K562 (cell line): ENCODE data around the gene STK31. TPM values are rescaled to one million over a fixed set of nuclear protein-coding genes. Genes with fewer than 3 reads are reported as not detected.
A peak's percentile ranks its signal among the peaks of the same experiment; 100 is the strongest.

Experiments
- ATAC-seq: fragments of 200-7000 bp; cut with Tn5 transposase; 3 replicates; pipeline ENCODE4 v1.9.1; 2020; ENCODE audit warnings: moderate library complexity
- BruUV-seq: library from RNA; stranded (reverse); fragments of 400-500 nt; replicated peaks from 2 replicates; lab custom pipeline; 2021; lab: Mats Ljungman, UMichigan
- CTCF ChIA-PET: fragments of 300-600 bp; formaldehyde crosslinking; extraction: SDS; loops from one replicate; lab custom pipeline; 2021; ENCODE audit warnings: low intra/inter-chr PET ratio; lab: Yijun Ruan, JAX
- POLR2A ChIA-PET: fragments of 300-600, 350-650 bp; sonication (Branson Sonifier 250); formaldehyde crosslinking; extraction: SDS; loops from one replicate; lab custom pipeline; 2021; ENCODE audit warnings: antibody characterized with exemption, inconsistent platforms; lab: Yijun Ruan, JAX
- DNase-seq, 4 experiments: peaks; one replicate each; pipeline versions ENCODE4 v3.0.0 to v3.0.0-alpha.2; 2011 to 2018; ENCODE audit warnings: low spot score in 3 of 4, mixed read lengths in 3 of 4; ENCODE audit errors: extremely low read depth in 1 of 4
- FAIRE-seq: peaks from 2 replicates; lab custom pipeline; 2011; peaks lifted over from hg19 to GRCh38; lab: Jason Lieb, UNC
- H2AFZ ChIP-seq: 2 replicates; pipeline ENCODE4 v1.6.0; 2011; ENCODE audit warnings: low read depth, low read length, control low read depth, inconsistent platforms
- H3K27ac ChIP-seq: fragments of 200-600 bp; 3 replicates; pipeline ENCODE4 v1.8.0; 2011; ENCODE audit warnings: low read depth, mild to moderate bottlenecking, control low read depth, inconsistent platforms, low read length, moderate library complexity, mixed read lengths; ENCODE audit errors: extremely low read depth
- H3K27me3 ChIP-seq, 2 experiments: fragments of 300-600 bp in 1 of 2; 2 replicates in 1 of 2; 3 replicates in 1 of 2; pipeline versions ENCODE4 v1.6.0 to v1.8.0; 2011; ENCODE audit warnings: inconsistent platforms in 2 of 2, low read length in 2 of 2, mild to moderate bottlenecking in 1 of 2, mixed read lengths in 1 of 2, moderate library complexity in 1 of 2; ENCODE audit not compliant: control insufficient read depth in 2 of 2, insufficient read depth in 2 of 2
- H3K36me3 ChIP-seq: fragments of 300-600 bp; 3 replicates; pipeline ENCODE4 v1.8.0; 2011; ENCODE audit warnings: mild to moderate bottlenecking, low read length, inconsistent platforms; ENCODE audit not compliant: control insufficient read depth, insufficient read depth
- H3K4me1 ChIP-seq, 2 experiments: fragments of 200-600 bp in 1 of 2; replicated peaks in 1 of 2; 2 replicates in 1 of 2; 3 replicates in 1 of 2; pipeline versions ENCODE4 v1.5.1 to v1.8.0; 2011; ENCODE audit warnings: inconsistent platforms in 2 of 2, low read length in 2 of 2, mild to moderate bottlenecking in 1 of 2, mixed read lengths in 1 of 2, moderate library complexity in 1 of 2; ENCODE audit not compliant: control insufficient read depth in 2 of 2, insufficient read depth in 2 of 2
- H3K4me2 ChIP-seq: 2 replicates; pipeline ENCODE4 v1.6.1; 2011; ENCODE audit warnings: low read length, control low read depth, inconsistent platforms, mixed read lengths; ENCODE audit not compliant: insufficient read depth
- H3K4me3 ChIP-seq: fragments of 200-600 bp; sonication (generic), shearing (Covaris generic); 2 replicates; pipeline ENCODE4 v1.5.1; 2016; ENCODE audit warnings: control low read depth, inconsistent platforms
- H3K79me2 ChIP-seq: fragments of 200-600 bp; 3 replicates; pipeline ENCODE4 v1.8.0; 2011; ENCODE audit warnings: low read length, inconsistent platforms; ENCODE audit not compliant: control insufficient read depth, insufficient read depth
- H3K9ac ChIP-seq, 2 experiments: 2 replicates each; pipeline versions ENCODE4 v1.6.0 to v1.6.1; 2011; ENCODE audit warnings: low read depth in 2 of 2, low read length in 2 of 2, control low read depth in 1 of 2, inconsistent platforms in 1 of 2, mild to moderate bottlenecking in 1 of 2, mixed read lengths in 1 of 2; ENCODE audit not compliant: insufficient read depth in 1 of 2
- H3K9me1 ChIP-seq: one replicate; pipeline ENCODE4 v1.6.0; 2011; ENCODE audit warnings: inconsistent platforms, mild to moderate bottlenecking, low read length, moderate library complexity; ENCODE audit not compliant: control insufficient read depth, insufficient read depth
- H3K9me3 ChIP-seq: replicated peaks from 2 replicates; pipeline ENCODE4 v1.5.1; 2011; ENCODE audit warnings: low read depth, low read length, inconsistent platforms; ENCODE audit not compliant: control insufficient read depth, insufficient read depth
- H4K20me1 ChIP-seq: replicated peaks from 2 replicates; pipeline ENCODE4 v1.6.1; 2011; ENCODE audit warnings: low read length, inconsistent platforms, mixed read lengths; ENCODE audit not compliant: control insufficient read depth, insufficient read depth
- E2F6 ChIP-seq, 2 experiments: IDR thresholded peaks; 2 replicates each; pipeline ENCODE4 v1.6.1; 2011; ENCODE audit warnings: borderline replicate concordance in 1 of 2, control low read depth in 1 of 2, low read depth in 1 of 2, low read length in 1 of 2, mild to moderate bottlenecking in 1 of 2, mixed read lengths in 1 of 2, moderate library complexity in 1 of 2; ENCODE audit not compliant: insufficient read depth in 1 of 2, insufficient read length in 1 of 2, poor library complexity in 1 of 2, severe bottlenecking in 1 of 2; ENCODE audit errors: extremely low read depth in 1 of 2
- RBBP5 ChIP-seq: fragments of 200-600 bp; sonication (generic); IDR thresholded peaks from 2 replicates; pipeline ENCODE4 v1.6.1; 2012; ENCODE audit warnings: borderline replicate concordance, mild to moderate bottlenecking, low read length, control low read depth, inconsistent platforms; ENCODE audit not compliant: insufficient read depth, poor library complexity, severe bottlenecking
- XRCC5 ChIP-seq: fragments of 200-400 bp; formaldehyde crosslinking; IDR thresholded peaks from 2 replicates; pipeline ENCODE4 v1.6.1; 2017; ENCODE audit warnings: low read depth, mild to moderate bottlenecking, low read length
- ZNF212 ChIP-seq: fragments of 450-650 bp; formaldehyde crosslinking; IDR thresholded peaks from 2 replicates; pipeline ENCODE4 v1.4.0; 2020; ENCODE audit warnings: mild to moderate bottlenecking
- ZNF24 ChIP-seq: fragments of 450-650 bp; IDR thresholded peaks from 2 replicates; pipeline ENCODE4 v1.6.1; 2016
- WGBS: fragments of 100-300 bp; shearing (Covaris generic); methylation state at CpG from one replicate; pipeline ENCODE4 v1.1.6; 2016; ENCODE audit warnings: low coverage, mixed read lengths; ENCODE audit not compliant: insufficient coverage; ENCODE audit errors: missing lambda C conversion rate; 5-methylcytosine and 5-hydroxymethylcytosine counted together
- in situ Hi-C: fragments of 300-500 bp; cut with MboI; formaldehyde crosslinking; loops from 4 replicates; pipeline ENCODE4 v1.15.0; 2018; ENCODE audit warnings: inconsistent platforms, mixed read lengths
- intact Hi-C: fragments of 100-400 bp; cut with micrococcal nuclease; formaldehyde crosslinking; loops from 2 replicates; pipeline ENCODE4 v1.14.2; 2022
- polyA plus RNA-seq, 8 experiments: library from polyadenylated mRNA; depleted of rRNA in 4 of 8; stranded (reverse) in 5 of 8; unstranded in 3 of 8; fragments of >200 nt; fragmentation: Nextera tagmentation in 2 of 8; fragmentation: Illumina TruSeq in 1 of 8; extraction: Ambion mirVana in 2 of 8; extraction: Trizol in 1 of 8; gene quantifications; 2 replicates each; pipeline versions ENCODE4 v1.2.1 to v1.2.3, GENCODE V29; 2011 to 2014; ENCODE audit warnings: inconsistent platforms in 1 of 8, missing spikeins in 1 of 8
- total RNA-seq, 7 experiments: library from RNA; depleted of rRNA in 6 of 7; stranded (reverse); fragments of >200 nt in 6 of 7; fragmentation: Illumina TruSeq in 2 of 7; extraction: Trizol in 2 of 7; gene quantifications; 2 replicates each; pipeline versions ENCODE4 v1.2.1 to v1.2.3, GENCODE V29; 2011 to 2021; ENCODE audit warnings: low replicate concordance in 1 of 7

Gene STK31
- total and polyA plus RNA-seq, 9 of the 15 experiments (the other 6 are each of a cell fraction or from before 2014, with no cell fraction given), result 0.09 to 1.2 (median 0.26) TPM

GRCh38 chr7:23787272-23787671, 77.3 kb downstream of the STK31 start:
- peak overlapping the region; percentile 11; the same call in 1 of the 2 replicates for H2AFZ ChIP-seq
- no peak for FAIRE-seq
- H3K4me3 ChIP-seq, result no peak overlapping the region
- in situ Hi-C loops (no loop called here), intact Hi-C loops (no loop called here)
- H3K4me2 ChIP-seq, result no peak overlapping the region
- ChIA-PET CTCF (no interaction called here), POLR2A (no interaction called here)
- 56% methylated on average over 3 of the region's 3 CpGs for WGBS
- H3K9ac ChIP-seq, result no peak overlapping the region
- no peaks in the 10 kb centered on the region for H3K9me3 ChIP-seq
- no TSS peak for BruUV-seq
- no peaks in the 10 kb centered on the region for H3K36me3 ChIP-seq
- no peaks in the 10 kb centered on the region for H3K9me1 ChIP-seq
- TF ChIP-seq ZNF212 (CRISPR knock-in tag) (no peak), RBBP5 (no peak), ZNF24 (no peak), XRCC5 (no peak), E2F6 (IDR thresholded peaks at IDR 0.05; ENCODE audit: borderline replicate concordance in 1 of 2, extremely low read depth in 1 of 2, insufficient read depth in 1 of 2, insufficient read length in 1 of 2, low read depth in 1 of 2, low read length in 1 of 2, poor library complexity in 1 of 2, severe bottlenecking in 1 of 2) (no peak)
- TF ChIP-seq, all 486 proteins: peak for 0
- no peak for DNase-seq
- no peaks in the 10 kb centered on the region for H4K20me1 ChIP-seq
- H3K27ac ChIP-seq, result no peak overlapping the region
- ATAC-seq, result no peak
- no peaks in the 10 kb centered on the region for H3K79me2 ChIP-seq
- H3K27me3 ChIP-seq, result no peaks in the 10 kb centered on the region
- no peaks in the 10 kb centered on the region for H3K4me1 ChIP-seq
